Gastroesophageal sphincter (tissue), 4 donors: ENCODE results near the gene ALG1. TPM values are rescaled to one million over a fixed set of nuclear protein-coding genes. Genes with fewer than 3 reads are reported as not detected.

Source experiments
- ATAC-seq: fragments of 150-250 bp; one replicate; pipeline ENCODE4 v1.9.1; 2016; ENCODE audit warnings: mild to moderate bottlenecking, moderate library complexity
- H3K27ac ChIP-seq, 4 donors: fragments of 200-600 bp; sonication (generic) in 3 of 4; 1 replicate in 3 of 4; 2 replicates in 1 of 4; pipeline ENCODE4 v1.5.1; 2016 to 2019
- H3K27me3 ChIP-seq: fragments of 200-600 bp; sonication (generic); one replicate; pipeline ENCODE4 v1.5.1; 2019
- H3K36me3 ChIP-seq, 2 donors: fragments of 200-600 bp; sonication (generic); one replicate each; pipeline ENCODE4 v1.5.1; 2019; ENCODE audit warnings: control low read depth in 1 of 2
- H3K4me1 ChIP-seq, 3 donors: fragments of 200-600 bp; sonication (generic); 1 replicate in 2 of 3; 2 replicates in 1 of 3; pipeline ENCODE4 v1.5.1; 2016 to 2019; ENCODE audit warnings: control low read depth in 2 of 3
- H3K4me3 ChIP-seq, 2 donors: fragments of 200-600 bp; sonication (generic); one replicate each; pipeline ENCODE4 v1.5.1; 2019; ENCODE audit warnings: mild to moderate bottlenecking in 1 of 2, moderate library complexity in 1 of 2
- H3K9me3 ChIP-seq, 3 donors: fragments of 200-600 bp; sonication (generic); one replicate each; pipeline ENCODE4 v1.5.1; 2017 to 2019; ENCODE audit warnings: control low read depth in 2 of 3
- CTCF ChIP-seq, 4 experiments: fragments of 200-600 bp in 2 of 4; fragments of 450-650 bp in 2 of 4; sonication (generic) in 1 of 4; IDR thresholded peaks; one replicate each; pipeline ENCODE4 v1.5.1; 2017 to 2019; ENCODE audit warnings: antibody characterized with exemption in 4 of 4, mild to moderate bottlenecking in 2 of 4, moderate library complexity in 2 of 4
- EP300 ChIP-seq: sonication (generic); formaldehyde crosslinking; IDR thresholded peaks from one replicate; pipeline ENCODE4 v1.6.1; 2017; ENCODE audit warnings: antibody characterized with exemption, mild to moderate bottlenecking
- POLR2A ChIP-seq, 2 donors: fragments of 450-650 bp; IDR thresholded peaks; one replicate each; pipeline ENCODE4 v1.6.1; 2017; ENCODE audit warnings: antibody characterized with exemption in 2 of 2, mild to moderate bottlenecking in 2 of 2, moderate library complexity in 1 of 2
- POLR2AphosphoS5 ChIP-seq: sonication (generic); formaldehyde crosslinking; IDR thresholded peaks from one replicate; pipeline ENCODE4 v1.6.1; 2017; ENCODE audit warnings: antibody characterized with exemption
- WGBS, 2 donors: methylation state at CpG; one replicate each; pipeline ENCODE4 v1.1.5; 2018; ENCODE audit warnings: low coverage in 1 of 2; 5-methylcytosine and 5-hydroxymethylcytosine counted together
- total RNA-seq, 4 donors: library from RNA; depleted of rRNA; stranded (reverse); fragments of >200 nt; gene quantifications; one replicate each; pipeline ENCODE4 v1.1.0, GENCODE V29; 2016

ALG1 gene
- total RNA-seq, 4 donors from 2014 or later = 6.4 to 16.8 (median 12.9) TPM

GRCh38 chr16:5036228-5037156 lies 35.2 kb upstream of the ALG1 start:
- no peaks in the 10 kb centered on the region for H3K36me3 ChIP-seq
- 26 to 49% methylated on average over 8 to 10 of the region's 12 CpGs for WGBS, 2 donors
- TF ChIP-seq POLR2AphosphoS5 = no peak
- TF ChIP-seq CTCF (IDR thresholded peaks at IDR 0.05) = no peak
- TF ChIP-seq EP300 = no peak
- TF ChIP-seq POLR2A (IDR thresholded peaks at IDR 0.05) = no peak
- no peak overlapping the region for H3K4me3 ChIP-seq
- no peaks in the 10 kb centered on the region for H3K9me3 ChIP-seq
- H3K27me3 ChIP-seq = no peaks in the 10 kb centered on the region
- no peak overlapping the region for H3K27ac ChIP-seq
- peaks cover 2 to 26% (median 7%) of the 10 kb centered on the region in 3 donors for H3K4me1 ChIP-seq
- no peak for ATAC-seq

GRCh38 chr16:5040451-5040850 lies 31.2 kb upstream of the ALG1 start:
- TF ChIP-seq CTCF (IDR thresholded peaks at IDR 0.05) (no peak), POLR2AphosphoS5 (no peak), EP300 (no peak), POLR2A (IDR thresholded peaks at IDR 0.05) (no peak)
- ATAC-seq = no peak
- H3K4me3 ChIP-seq = no peak overlapping the region
- H3K9me3 ChIP-seq = no peaks in the 10 kb centered on the region
- peaks cover 0 to 24% of the 10 kb centered on the region in 2 donors for H3K36me3 ChIP-seq
- 48 to 71% methylated on average over 5 to 6 of the region's 7 CpGs for WGBS, 2 donors
- peaks cover 7% of the 10 kb centered on the region for H3K27me3 ChIP-seq
- no peak overlapping the region for H3K27ac ChIP-seq
- no peaks in the 10 kb centered on the region for H3K4me1 ChIP-seq

- H3K36me3 ChIP-seq = peaks cover 0 to 30% of the 10 kb centered on the region in 2 donors
- H3K4me1 ChIP-seq = no peaks in the 10 kb centered on the region
- H3K4me3 ChIP-seq = no peak overlapping the region
- peaks cover 7% of the 10 kb centered on the region for H3K27me3 ChIP-seq
- no peak for ATAC-seq
- H3K9me3 ChIP-seq = no peaks in the 10 kb centered on the region
- no peak overlapping the region for H3K27ac ChIP-seq
- TF ChIP-seq POLR2AphosphoS5 = no peak
- no peak for TF ChIP-seq POLR2A (IDR thresholded peaks at IDR 0.05)
- TF ChIP-seq CTCF (IDR thresholded peaks at IDR 0.05) = no peak
- TF ChIP-seq EP300 = no peak
- 75 to 84% methylated on average over 6 to 10 of the region's 12 CpGs for WGBS, 2 donors
These were observed 30.0 kb upstream of the ALG1 start for GRCh38 chr16:5041600-5042133.

GRCh38 chr16:5042574-5043171 lies 29.0 kb upstream of the ALG1 start:
- WGBS, 2 donors = 60 to 70% methylated on average over 7 to 9 of the region's 14 CpGs
- H3K27ac ChIP-seq = no peak overlapping the region
- TF ChIP-seq POLR2A (IDR thresholded peaks at IDR 0.05) (no peak), CTCF (IDR thresholded peaks at IDR 0.05) (no peak), POLR2AphosphoS5 (no peak), EP300 (no peak)
- no peaks in the 10 kb centered on the region for H3K9me3 ChIP-seq
- H3K36me3 ChIP-seq = peaks cover 0 to 30% of the 10 kb centered on the region in 2 donors
- H3K27me3 ChIP-seq = peaks cover 7% of the 10 kb centered on the region
- no peaks in the 10 kb centered on the region for H3K4me1 ChIP-seq
- ATAC-seq = no peak
- H3K4me3 ChIP-seq = no peak overlapping the region
